ENCODE data around the gene MRPL20. TPM values are rescaled to one million over a fixed set of nuclear protein-coding genes. Genes with fewer than 3 reads are reported as not detected.
A peak's percentile ranks its signal among the peaks of the same experiment; 100 is the strongest.

The MRPL20 gene
- total and polyA plus RNA-seq, 9 of the 15 experiments (the other 6 are each of a cell fraction or from before 2014, with no cell fraction given): 180 to 671 (median 229) TPM

DNA sequence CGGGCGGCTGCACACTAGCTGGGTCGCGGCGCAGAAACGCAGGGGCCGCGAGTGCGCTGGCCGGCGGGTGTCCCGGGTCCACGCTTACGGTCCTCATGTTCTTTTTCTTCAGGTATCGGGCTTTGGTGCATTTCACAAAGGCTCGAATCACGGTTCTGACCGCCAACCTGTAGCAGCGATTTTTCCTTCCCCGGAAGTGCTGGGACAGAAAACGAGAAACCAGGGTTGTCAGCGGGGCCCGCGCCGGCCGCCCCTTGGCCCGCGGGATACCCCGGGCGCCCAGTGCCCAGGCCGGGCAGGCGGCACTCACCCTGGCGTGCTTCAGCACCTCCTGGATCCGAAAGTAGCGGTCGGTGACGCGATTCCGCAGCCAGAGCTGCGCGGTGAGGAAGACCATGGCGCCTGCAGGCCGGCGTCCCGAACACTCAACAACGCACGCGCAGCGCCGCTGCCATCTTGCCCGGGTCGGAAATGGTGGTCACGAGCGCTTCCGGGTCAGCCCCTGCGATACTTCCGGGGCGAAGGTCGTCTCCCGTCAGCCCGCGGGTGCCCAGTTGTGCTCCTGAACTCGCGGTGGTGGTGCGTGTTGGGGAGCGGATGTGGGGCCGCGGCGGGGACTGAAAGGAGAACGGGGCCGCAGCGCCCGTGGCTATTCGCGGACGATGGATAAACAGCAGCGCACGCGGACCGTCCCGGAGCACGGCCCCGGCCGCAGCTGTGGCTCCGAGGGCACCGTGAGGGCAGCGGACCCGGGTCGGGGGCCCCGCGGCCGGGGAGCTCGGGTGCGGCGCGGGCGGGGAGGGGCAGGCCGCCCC lies at the start of gene MRPL20 (continued):
- TF ChIP-seq UBTF (IDR thresholded peaks at IDR 0.05; ENCODE audit: borderline replicate concordance in 1 of 2, low read depth in 2 of 2, low read length in 2 of 2) (peak; percentile 2 to 46; a peak in 1 of 4 replicates), ADNP (tag; IDR thresholded peaks at IDR 0.05) (no peak), PPARD (CRISPR knock-in tag; IDR thresholded peaks at IDR 0.05) (no peak), CSDE1 (IDR thresholded peaks at IDR 0.05) (peak in 1 of 2 experiments; percentile 29; a peak in 1 of 4 replicates), HMGN3 (IDR thresholded peaks at IDR 0.05; ENCODE audit: borderline replicate concordance, extremely low read depth, insufficient read length, low read depth, low read length) (no peak), ZFP36 (IDR thresholded peaks at IDR 0.05; ENCODE audit: low read depth, low read length, partially characterized antibody) (no peak), TCF7L2 (IDR thresholded peaks at IDR 0.05; ENCODE audit: low read depth, low read length) (no peak), THRB (CRISPR knock-in tag; conservative IDR thresholded peaks at IDR 0.05) (peak; percentile 85; the same call in 1 of the 2 replicates), JUND (IDR thresholded peaks at IDR 0.05; ENCODE audit: borderline replicate concordance, low read depth, low read length) (peak; percentile 76), JUND (tag; IDR thresholded peaks at IDR 0.05; ENCODE audit: borderline replicate concordance, low read depth, low read length) (no peak; the same call in 2 of the 3 replicates), ATF7 (IDR thresholded peaks at IDR 0.05) (peak; percentile 82), GTF2E2 (tag; IDR thresholded peaks at IDR 0.05) (peak; percentile 98), ZNF77 (CRISPR knock-in tag; IDR thresholded peaks at IDR 0.05) (no peak), NR4A1 (CRISPR knock-in tag; IDR thresholded peaks at IDR 0.05) (peak; percentile 26; the same call in 1 of the 2 replicates), NR4A1 (tag; IDR thresholded peaks at IDR 0.05) (peak; percentile 36; the same call in 1 of the 2 replicates), ZNF764 (CRISPR knock-in tag; IDR thresholded peaks at IDR 0.05; ENCODE audit: low read depth) (no peak)
- TF ChIP-seq, protein P1, sequence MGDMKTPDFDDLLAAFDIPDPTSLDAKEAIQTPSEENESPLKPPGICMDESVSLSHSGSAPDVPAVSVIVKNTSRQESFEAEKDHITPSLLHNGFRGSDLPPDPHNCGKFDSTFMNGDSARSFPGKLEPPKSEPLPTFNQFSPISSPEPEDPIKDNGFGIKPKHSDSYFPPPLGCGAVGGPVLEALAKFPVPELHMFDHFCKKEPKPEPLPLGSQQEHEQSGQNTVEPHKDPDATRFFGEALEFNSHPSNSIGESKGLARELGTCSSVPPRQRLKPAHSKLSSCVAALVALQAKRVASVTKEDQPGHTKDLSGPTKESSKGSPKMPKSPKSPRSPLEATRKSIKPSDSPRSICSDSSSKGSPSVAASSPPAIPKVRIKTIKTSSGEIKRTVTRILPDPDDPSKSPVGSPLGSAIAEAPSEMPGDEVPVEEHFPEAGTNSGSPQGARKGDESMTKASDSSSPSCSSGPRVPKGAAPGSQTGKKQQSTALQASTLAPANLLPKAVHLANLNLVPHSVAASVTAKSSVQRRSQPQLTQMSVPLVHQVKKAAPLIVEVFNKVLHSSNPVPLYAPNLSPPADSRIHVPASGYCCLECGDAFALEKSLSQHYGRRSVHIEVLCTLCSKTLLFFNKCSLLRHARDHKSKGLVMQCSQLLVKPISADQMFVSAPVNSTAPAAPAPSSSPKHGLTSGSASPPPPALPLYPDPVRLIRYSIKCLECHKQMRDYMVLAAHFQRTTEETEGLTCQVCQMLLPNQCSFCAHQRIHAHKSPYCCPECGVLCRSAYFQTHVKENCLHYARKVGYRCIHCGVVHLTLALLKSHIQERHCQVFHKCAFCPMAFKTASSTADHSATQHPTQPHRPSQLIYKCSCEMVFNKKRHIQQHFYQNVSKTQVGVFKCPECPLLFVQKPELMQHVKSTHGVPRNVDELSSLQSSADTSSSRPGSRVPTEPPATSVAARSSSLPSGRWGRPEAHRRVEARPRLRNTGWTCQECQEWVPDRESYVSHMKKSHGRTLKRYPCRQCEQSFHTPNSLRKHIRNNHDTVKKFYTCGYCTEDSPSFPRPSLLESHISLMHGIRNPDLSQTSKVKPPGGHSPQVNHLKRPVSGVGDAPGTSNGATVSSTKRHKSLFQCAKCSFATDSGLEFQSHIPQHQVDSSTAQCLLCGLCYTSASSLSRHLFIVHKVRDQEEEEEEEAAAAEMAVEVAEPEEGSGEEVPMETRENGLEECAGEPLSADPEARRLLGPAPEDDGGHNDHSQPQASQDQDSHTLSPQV (IDR thresholded peaks at IDR 0.05): peak; percentile 77
- TF ChIP-seq, protein P2, sequence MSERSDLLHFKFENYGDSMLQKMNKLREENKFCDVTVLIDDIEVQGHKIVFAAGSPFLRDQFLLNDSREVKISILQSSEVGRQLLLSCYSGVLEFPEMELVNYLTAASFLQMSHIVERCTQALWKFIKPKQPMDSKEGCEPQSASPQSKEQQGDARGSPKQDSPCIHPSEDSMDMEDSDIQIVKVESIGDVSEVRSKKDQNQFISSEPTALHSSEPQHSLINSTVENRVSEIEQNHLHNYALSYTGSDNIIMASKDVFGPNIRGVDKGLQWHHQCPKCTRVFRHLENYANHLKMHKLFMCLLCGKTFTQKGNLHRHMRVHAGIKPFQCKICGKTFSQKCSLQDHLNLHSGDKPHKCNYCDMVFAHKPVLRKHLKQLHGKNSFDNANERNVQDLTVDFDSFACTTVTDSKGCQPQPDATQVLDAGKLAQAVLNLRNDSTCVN (CRISPR knock-in tag; IDR thresholded peaks at IDR 0.05): no peak
